ENCODE measurements around the gene DHRS13.
A peak's percentile ranks its signal among the peaks of the same experiment; 100 is the strongest.
"Not testable (repeated sequence)": the region's sequence is repeated elsewhere in the genome, so short reads cannot be mapped to it uniquely, and the experiment has no call there.

DHRS13 gene

GRCh38 chr17:28901866-28902818 is 737 bp downstream of the DHRS13 start:
- peak; percentile 54 for DNase-seq

- no peak for DNase-seq
These were observed 1.7 kb downstream of the DHRS13 start for GRCh38 chr17:28900986-28901726.

GRCh38 chr17:28899212-28899815 is 3.6 kb downstream of the DHRS13 start:
- DNase-seq = no peak

GRCh38 chr17:28898527-28898955 is 4.3 kb downstream of the DHRS13 start:
- no peak for DNase-seq

- DNase-seq = no peak
These were observed 4.9 kb downstream of the DHRS13 start for GRCh38 chr17:28897769-28898526.

- no peak for DNase-seq
These were observed 5.8 kb downstream of the DHRS13 start, which contains the start of gene FLOT2 for GRCh38 chr17:28896884-28897768. TSS of gene FLOT2 (minus strand) at chr17:28897733. CDS start at chr17:28897574, 159 bp downstream.

- DNase-seq = no peak
These were observed 6.4 kb downstream of the DHRS13 start for GRCh38 chr17:28896491-28896883.

- no peak for DNase-seq
These were observed 7.0 kb downstream of the DHRS13 start for GRCh38 chr17:28895794-28896447.

GRCh38 chr17:28893248-28894183 is 9.4 kb downstream of the DHRS13 start:
- not testable (repeated sequence) for DNase-seq

- no peak for DNase-seq
These were observed 10.9 kb downstream of the DHRS13 start for GRCh38 chr17:28892024-28892423.

GRCh38 chr17:28891201-28891600 is 11.7 kb downstream of the DHRS13 start:
- no peak for DNase-seq

- no peak for DNase-seq
These were observed 12.9 kb downstream of the DHRS13 start for GRCh38 chr17:28889996-28890395.

- DNase-seq = no peak
These were observed 14.0 kb downstream of the DHRS13 start for GRCh38 chr17:28888832-28889231.

GRCh38 chr17:28887871-28888471 is 14.9 kb downstream of the DHRS13 start:
- no peak for DNase-seq

GRCh38 chr17:28885951-28886350 is 16.9 kb downstream of the DHRS13 start:
- DNase-seq = no peak

GRCh38 chr17:28885363-28885762 is 17.5 kb downstream of the DHRS13 start:
- no peak for DNase-seq

- DNase-seq = no peak
These were observed 18.7 kb downstream of the DHRS13 start for GRCh38 chr17:28883967-28884702.

- DNase-seq = no peak
These were observed 20.6 kb downstream of the DHRS13 start for GRCh38 chr17:28882154-28882895.

Measured in NCI-H2107 (cell line).